Natural killer cell (primary cell): ENCODE measurements around the gene CEP164. TPM values are rescaled to one million over a fixed set of nuclear protein-coding genes. Genes with fewer than 3 reads are reported as not detected.

Source experiments
- ATAC-seq, 3 donors: fragments of 150-1000 bp in 2 of 3; fragments of 200-7000 bp in 1 of 3; cut with Tn5 transposase; 1 replicate in 1 of 3; 2 replicates in 2 of 3; pipeline ENCODE4 v1.10.0; 2021; ENCODE audit warnings: mild to moderate bottlenecking in 2 of 3, moderate library complexity in 2 of 3
- DNase-seq, 2 donors: peaks; one replicate each; pipeline versions ENCODE4 v3.0.0 to v3.0.0-alpha.2; 2013 to 2021; ENCODE audit warnings: mixed read lengths in 1 of 2
- H3K27ac ChIP-seq: one replicate; pipeline ENCODE4 v1.5.1; 2013; ENCODE audit warnings: mild to moderate bottlenecking, low read length
- H3K27me3 ChIP-seq: one replicate; pipeline ENCODE4 v1.6.1; 2013; ENCODE audit warnings: low read length; ENCODE audit not compliant: control insufficient read depth, insufficient read depth
- H3K36me3 ChIP-seq: one replicate; pipeline ENCODE4 v1.6.1; 2013; ENCODE audit warnings: low read length; ENCODE audit not compliant: control insufficient read depth, insufficient read depth
- H3K4me1 ChIP-seq: one replicate; pipeline ENCODE4 v1.6.1; 2013; ENCODE audit warnings: low read length; ENCODE audit not compliant: control insufficient read depth, insufficient read depth
- H3K4me3 ChIP-seq: one replicate; pipeline ENCODE4 v1.5.1; 2013; ENCODE audit warnings: low read length
- H3K9me3 ChIP-seq: one replicate; pipeline ENCODE4 v1.6.1; 2013; ENCODE audit warnings: low read length; ENCODE audit not compliant: control insufficient read depth, insufficient read depth
- H3K27ac Mint-ChIP-seq, 2 donors: one replicate each; pipeline ENCODE4 v1.8.0; 2022; ENCODE audit warnings: mild to moderate bottlenecking in 2 of 2, mixed read lengths in 2 of 2, moderate library complexity in 1 of 2
- H3K27me3 Mint-ChIP-seq, 2 donors: one replicate each; pipeline ENCODE4 v1.8.0; 2022; ENCODE audit warnings: low read depth in 2 of 2, mixed read lengths in 2 of 2
- H3K36me3 Mint-ChIP-seq: one replicate; pipeline ENCODE4 v1.8.0; 2022; ENCODE audit warnings: mixed read lengths
- H3K4me1 Mint-ChIP-seq, 2 donors: one replicate each; pipeline ENCODE4 v1.8.0; 2022; ENCODE audit warnings: mixed read lengths in 2 of 2
- H3K4me3 Mint-ChIP-seq: one replicate; pipeline ENCODE4 v1.8.0; 2022; ENCODE audit warnings: mild to moderate bottlenecking, moderate library complexity, mixed read lengths
- H3K9me3 Mint-ChIP-seq, 2 donors: one replicate each; pipeline ENCODE4 v1.8.0; 2022; ENCODE audit warnings: mixed read lengths in 2 of 2
- CTCF ChIP-seq: fragments of 200-600 bp; IDR thresholded peaks from one replicate; pipeline ENCODE4 v1.8.0; 2022; ENCODE audit warnings: antibody characterized with exemption
- WGBS: methylation state at CpG from one replicate; pipeline ENCODE4 v1.1.7; 2013; ENCODE audit warnings: missing lambda C conversion rate; ENCODE audit not compliant: insufficient coverage; 5-methylcytosine and 5-hydroxymethylcytosine counted together
- intact Hi-C: fragments of 100-400 bp; cut with micrococcal nuclease; formaldehyde crosslinking; loops from one replicate; pipeline ENCODE4 v1.14.2; 2022
- total RNA-seq, 4 donors: library from RNA; stranded (reverse); fragments of 120-200 nt in 1 of 4; gene quantifications; one replicate each; pipeline versions ENCODE4 v1.2.3 to v1.2.4, GENCODE V29; 2013 to 2022

CEP164 gene
- total RNA-seq, 3 donors from 2014 or later (not counting 1 experiment from before 2014, with no cell fraction given), result 45.6 to 49.9 (median 49.8) TPM

GRCh38 chr11:117458275-117459122 is 130.8 kb downstream of the CEP164 start:
- no peak for DNase-seq
- Histone ChIP-seq H3K27me3 (no peaks in the 10 kb centered on the region), H3K27ac (no peak overlapping the region), H3K4me3 (no peak overlapping the region), H3K36me3 (no peaks in the 10 kb centered on the region), H3K9me3 (no peaks in the 10 kb centered on the region), H3K4me1 (no peaks in the 10 kb centered on the region)
- no peak overlapping the region for H3K27ac Mint-ChIP-seq
- intact Hi-C loops, result no loop called here
- no peak for TF ChIP-seq CTCF
- peaks cover 8 to 12% of the 10 kb centered on the region in 2 donors for H3K27me3 Mint-ChIP-seq
- no peak for ATAC-seq
- H3K4me3 Mint-ChIP-seq, result no peak overlapping the region
- no peaks in the 10 kb centered on the region for H3K36me3 Mint-ChIP-seq
- H3K9me3 Mint-ChIP-seq, result peaks cover 0 to 5% of the 10 kb centered on the region in 2 donors
- H3K4me1 Mint-ChIP-seq, result no peaks in the 10 kb centered on the region
- WGBS, result 89% methylated on average over 21 of the region's 22 CpGs

GRCh38 chr11:117459123-117459978 is 131.7 kb downstream of the CEP164 start:
- Histone ChIP-seq H3K4me3 (no peak overlapping the region), H3K27ac (no peak overlapping the region), H3K9me3 (no peaks in the 10 kb centered on the region), H3K36me3 (no peaks in the 10 kb centered on the region), H3K27me3 (no peaks in the 10 kb centered on the region), H3K4me1 (no peaks in the 10 kb centered on the region)
- intact Hi-C loops, result no loop called here
- no peak overlapping the region for H3K27ac Mint-ChIP-seq
- H3K9me3 Mint-ChIP-seq, result peaks cover 0 to 3% of the 10 kb centered on the region in 2 donors
- WGBS, result 88% methylated on average over 16 of the region's 16 CpGs
- no peak for DNase-seq
- no peak for ATAC-seq
- H3K27me3 Mint-ChIP-seq, result peaks cover 3 to 5% of the 10 kb centered on the region in 2 donors
- TF ChIP-seq CTCF, result no peak
- no peak overlapping the region for H3K4me3 Mint-ChIP-seq
- no peaks in the 10 kb centered on the region for H3K36me3 Mint-ChIP-seq
- H3K4me1 Mint-ChIP-seq, result no peaks in the 10 kb centered on the region

GRCh38 chr11:117459979-117460300 is 132.3 kb downstream of the CEP164 start:
- no peak overlapping the region for H3K4me3 ChIP-seq
- no peak overlapping the region for H3K27ac Mint-ChIP-seq
- no peak for TF ChIP-seq CTCF
- no peaks in the 10 kb centered on the region for H3K4me1 Mint-ChIP-seq
- H3K27me3 ChIP-seq, result no peaks in the 10 kb centered on the region
- no peaks in the 10 kb centered on the region for H3K9me3 Mint-ChIP-seq
- H3K36me3 Mint-ChIP-seq, result no peaks in the 10 kb centered on the region
- intact Hi-C loops, result no loop called here
- H3K9me3 ChIP-seq, result no peaks in the 10 kb centered on the region
- DNase-seq (no peak), ATAC-seq (no peak)
- H3K4me3 Mint-ChIP-seq, result no peak overlapping the region
- peaks cover 0 to 2% of the 10 kb centered on the region in 2 donors for H3K27me3 Mint-ChIP-seq
- H3K36me3 ChIP-seq, result no peaks in the 10 kb centered on the region
- no peaks in the 10 kb centered on the region for H3K4me1 ChIP-seq
- no peak overlapping the region for H3K27ac ChIP-seq
- WGBS, result 58% methylated on average over 5 of the region's 5 CpGs
